Measurements from ENCODE around the gene SMIM35. TPM values are rescaled to one million over a fixed set of nuclear protein-coding genes. Genes with fewer than 3 reads are reported as not detected.

The SMIM35 gene
- total RNA-seq, 1 experiment from 2014 or later = not detected

DNA sequence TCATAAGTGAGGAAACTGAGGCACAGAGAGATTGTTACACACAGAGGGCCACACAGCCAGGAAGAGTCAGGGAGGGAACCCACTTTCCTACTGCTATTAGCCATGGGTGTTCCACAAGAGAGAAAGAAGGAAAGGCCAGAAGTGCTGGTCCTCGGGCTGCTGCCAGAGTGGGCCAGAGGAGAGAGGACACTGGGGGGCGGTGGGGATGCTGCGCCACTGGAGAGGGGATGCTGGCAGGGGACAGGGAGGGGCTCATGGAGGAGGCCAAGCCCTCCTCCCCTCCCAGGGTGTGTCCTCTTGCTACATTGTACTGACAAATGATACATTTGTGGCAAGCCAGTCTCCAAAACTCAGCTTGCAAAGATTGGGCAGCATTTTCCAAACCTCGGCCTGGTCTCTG lies 90.7 kb downstream of the SMIM35 start:
- TF ChIP-seq, protein P1, sequence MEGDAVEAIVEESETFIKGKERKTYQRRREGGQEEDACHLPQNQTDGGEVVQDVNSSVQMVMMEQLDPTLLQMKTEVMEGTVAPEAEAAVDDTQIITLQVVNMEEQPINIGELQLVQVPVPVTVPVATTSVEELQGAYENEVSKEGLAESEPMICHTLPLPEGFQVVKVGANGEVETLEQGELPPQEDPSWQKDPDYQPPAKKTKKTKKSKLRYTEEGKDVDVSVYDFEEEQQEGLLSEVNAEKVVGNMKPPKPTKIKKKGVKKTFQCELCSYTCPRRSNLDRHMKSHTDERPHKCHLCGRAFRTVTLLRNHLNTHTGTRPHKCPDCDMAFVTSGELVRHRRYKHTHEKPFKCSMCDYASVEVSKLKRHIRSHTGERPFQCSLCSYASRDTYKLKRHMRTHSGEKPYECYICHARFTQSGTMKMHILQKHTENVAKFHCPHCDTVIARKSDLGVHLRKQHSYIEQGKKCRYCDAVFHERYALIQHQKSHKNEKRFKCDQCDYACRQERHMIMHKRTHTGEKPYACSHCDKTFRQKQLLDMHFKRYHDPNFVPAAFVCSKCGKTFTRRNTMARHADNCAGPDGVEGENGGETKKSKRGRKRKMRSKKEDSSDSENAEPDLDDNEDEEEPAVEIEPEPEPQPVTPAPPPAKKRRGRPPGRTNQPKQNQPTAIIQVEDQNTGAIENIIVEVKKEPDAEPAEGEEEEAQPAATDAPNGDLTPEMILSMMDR (conservative IDR thresholded peaks at IDR 0.05) = no peak
- H3K4me3 Mint-ChIP-seq = no peak overlapping the region
- Histone ChIP-seq H4K8ac (replicated peaks; ENCODE audit: insufficient read length, low read depth, low read length) (no peak overlapping the region), H3K14ac (ENCODE audit: insufficient read depth, low read length) (no peak overlapping the region), H3K56ac (ENCODE audit: insufficient read length, low read depth, low read length) (no peak overlapping the region), H3K27me3 (ENCODE audit: insufficient read depth, low read length) (no peaks in the 10 kb centered on the region), H3T11ph (ENCODE audit: low read length) (no peak overlapping the region), H3K23ac (ENCODE audit: insufficient read length, low read depth, low read length) (no peak overlapping the region), H2AFZ (ENCODE audit: low read length) (no peak overlapping the region), H2BK12ac (ENCODE audit: insufficient read length, low read depth, low read length) (no peak overlapping the region), H2BK5ac (ENCODE audit: insufficient read length, low read length) (no peak overlapping the region), H4K5ac (ENCODE audit: insufficient read length, low read depth, low read length) (no peak overlapping the region), H2AK5ac (ENCODE audit: insufficient read length, low read length) (no peak overlapping the region), H3K4me1 (ENCODE audit: insufficient read depth, low read length) (no peaks in the 10 kb centered on the region; the same call in 1 of the 2 replicates), H2BK15ac (ENCODE audit: low read depth, low read length) (no peak overlapping the region), H3K23me2 (ENCODE audit: insufficient read length, low read depth, low read length, poor library complexity, severe bottlenecking) (no peaks in the 10 kb centered on the region), H3K9me3 (ENCODE audit: control insufficient read depth, low read depth, low read length) (no peaks in the 10 kb centered on the region), H3K9ac (ENCODE audit: extremely low read depth, insufficient read length, low read length) (no peak overlapping the region), H4K20me1 (ENCODE audit: control insufficient read depth, insufficient read depth, insufficient read length) (no peaks in the 10 kb centered on the region), H3K18ac (ENCODE audit: insufficient read length, low read depth, low read length) (no peak overlapping the region), H3K4ac (ENCODE audit: low read depth, low read length) (no peak overlapping the region), H2BK120ac (ENCODE audit: low read depth, low read length, poor library complexity, severe bottlenecking) (no peak overlapping the region), H3K27ac (ENCODE audit: insufficient read length, low read depth, low read length) (no peak overlapping the region), H2BK20ac (ENCODE audit: low read depth, low read length, poor library complexity, severe bottlenecking) (no peak overlapping the region), H3K79me2 (ENCODE audit: insufficient read depth, low read length) (no peaks in the 10 kb centered on the region), H4K91ac (ENCODE audit: insufficient read length, low read depth, low read length) (no peak overlapping the region), H3K4me2 (ENCODE audit: insufficient read depth, insufficient read length, low read length) (no peak overlapping the region), H3K79me1 (ENCODE audit: insufficient read depth, low read depth, low read length, poor library complexity, severe bottlenecking) (no peaks in the 10 kb centered on the region)
- H3K27ac Mint-ChIP-seq = no peak overlapping the region
- H3K36me3 Mint-ChIP-seq (ENCODE audit: insufficient read depth in 1 of 3, low read depth in 3 of 3) = no peaks in the 10 kb centered on the region
- DNase-seq = no peak
- no CpG with 5 or more reads among the region's 4 CpGs for WGBS (ENCODE audit: extremely low coverage, insufficient read length, low lambda C conversion rate)
- peaks cover 10% of the 10 kb centered on the region for H3K27me3 Mint-ChIP-seq (ENCODE audit: low read depth)
- H3K4me1 Mint-ChIP-seq = peaks cover 3 to 9% of the 10 kb centered on the region in 2 experiments; a peak in 2 of 4 replicates
- no peaks in the 10 kb centered on the region for H3K9me3 Mint-ChIP-seq

Data from H9 (cell line).